Large intestine (tissue), 3 donors: Measurements from ENCODE around the gene NUMBL. TPM values are rescaled to one million over a fixed set of nuclear protein-coding genes. Genes with fewer than 3 reads are reported as not detected.

Source experiments
- DNase-seq, 2 donors: peaks; one replicate each; pipeline versions ENCODE4 v3.0.0 to v3.0.0-alpha.2; 2013
- H3K27ac ChIP-seq: one replicate; pipeline ENCODE4 v1.5.1; 2013; ENCODE audit warnings: low read length
- H3K27me3 ChIP-seq: 2 replicates; pipeline ENCODE4 v1.6.1; 2013; ENCODE audit warnings: low read length; ENCODE audit not compliant: control insufficient read depth, insufficient read depth
- H3K36me3 ChIP-seq: 2 replicates; pipeline ENCODE4 v1.6.1; 2013; ENCODE audit warnings: low read length; ENCODE audit not compliant: control insufficient read depth, insufficient read depth
- H3K4me1 ChIP-seq: one replicate; pipeline ENCODE4 v1.6.1; 2013; ENCODE audit warnings: low read length; ENCODE audit not compliant: control insufficient read depth, insufficient read depth
- H3K4me3 ChIP-seq: one replicate; pipeline ENCODE4 v1.5.1; 2013; ENCODE audit warnings: low read length
- H3K9me3 ChIP-seq: one replicate; pipeline ENCODE4 v1.6.1; 2013; ENCODE audit warnings: mild to moderate bottlenecking, low read depth, low read length, moderate library complexity; ENCODE audit not compliant: control insufficient read depth
- WGBS: methylation state at CpG from one replicate; pipeline ENCODE4 v1.1.5; 2013; ENCODE audit warnings: low lambda C conversion rate; ENCODE audit not compliant: insufficient coverage; 5-methylcytosine and 5-hydroxymethylcytosine counted together
- polyA plus RNA-seq: library from polyadenylated mRNA; unstranded; fragments of 120-200 nt; gene quantifications from one replicate; pipeline ENCODE4 v1.2.1, GENCODE V29; 2013

Gene NUMBL
- polyA plus RNA-seq, 1 donor, result 16.3 TPM

- no peaks in the 10 kb centered on the region for H3K27me3 ChIP-seq
- WGBS, result no CpG with 5 or more reads among the region's 18 CpGs
- DNase-seq, result no peak
- H3K27ac ChIP-seq, result no peak overlapping the region
- H3K4me3 ChIP-seq, result no peak overlapping the region
- peaks cover 48% of the 10 kb centered on the region for H3K36me3 ChIP-seq
- H3K4me1 ChIP-seq, result no peaks in the 10 kb centered on the region
- H3K9me3 ChIP-seq, result no peaks in the 10 kb centered on the region
These were observed 8.0 kb downstream of the NUMBL start for GRCh38 chr19:40682431-40682964.

GRCh38 chr19:40681039-40681438 is 9.4 kb downstream of the NUMBL start:
- Histone ChIP-seq H3K36me3 (peaks cover 55% of the 10 kb centered on the region), H3K4me3 (no peak overlapping the region), H3K27ac (no peak overlapping the region), H3K9me3 (peaks cover 2% of the 10 kb centered on the region), H3K4me1 (no peaks in the 10 kb centered on the region), H3K27me3 (no peaks in the 10 kb centered on the region)
- no peak for DNase-seq
- 80% methylated on average over 1 of the region's 4 CpGs for WGBS

GRCh38 chr19:40677156-40677555 is 13.3 kb downstream of the NUMBL start:
- no CpG with 5 or more reads among the region's 23 CpGs for WGBS
- H3K9me3 ChIP-seq, result peaks cover 2% of the 10 kb centered on the region
- no peaks in the 10 kb centered on the region for H3K4me1 ChIP-seq
- H3K27me3 ChIP-seq, result no peaks in the 10 kb centered on the region
- DNase-seq, result no peak
- H3K36me3 ChIP-seq, result peaks cover 60% of the 10 kb centered on the region
- H3K4me3 ChIP-seq, result no peak overlapping the region
- H3K27ac ChIP-seq, result no peak overlapping the region

GRCh38 chr19:40674291-40674690 is 16.2 kb downstream of the NUMBL start:
- H3K27me3 ChIP-seq, result no peaks in the 10 kb centered on the region
- DNase-seq, result no peak
- H3K27ac ChIP-seq, result no peak overlapping the region
- peaks cover 72% of the 10 kb centered on the region for H3K36me3 ChIP-seq
- no CpG with 5 or more reads among the region's 3 CpGs for WGBS
- H3K9me3 ChIP-seq, result peaks cover 6% of the 10 kb centered on the region
- H3K4me1 ChIP-seq, result no peaks in the 10 kb centered on the region
- H3K4me3 ChIP-seq, result no peak overlapping the region

- H3K36me3 ChIP-seq, result peaks cover 76% of the 10 kb centered on the region
- WGBS, result no CpG with 5 or more reads among the region's 11 CpGs
- no peak overlapping the region for H3K4me3 ChIP-seq
These were observed 17.1 kb downstream of the NUMBL start for GRCh38 chr19:40673397-40673796.

GRCh38 chr19:40672573-40673299 is 17.7 kb downstream of the NUMBL start:
- H3K4me1 ChIP-seq, result no peaks in the 10 kb centered on the region
- no peak for DNase-seq
- no peaks in the 10 kb centered on the region for H3K27me3 ChIP-seq
- 97% methylated on average over 4 of the region's 7 CpGs for WGBS
- H3K27ac ChIP-seq, result no peak overlapping the region
- peaks cover 6% of the 10 kb centered on the region for H3K9me3 ChIP-seq
- H3K4me3 ChIP-seq, result no peak overlapping the region
- H3K36me3 ChIP-seq, result peaks cover 76% of the 10 kb centered on the region

More at GRCh38 chr19:40673397-40673796, 17.1 kb downstream of the NUMBL start:
- H3K27ac ChIP-seq, result no peak overlapping the region
- peaks cover 6% of the 10 kb centered on the region for H3K9me3 ChIP-seq
- H3K27me3 ChIP-seq, result no peaks in the 10 kb centered on the region
- H3K4me1 ChIP-seq, result no peaks in the 10 kb centered on the region
- no peak for DNase-seq

GRCh38 chr19:40672038-40672437 is 18.4 kb downstream of the NUMBL start:
- Histone ChIP-seq H3K4me3 (no peak overlapping the region), H3K4me1 (peaks cover under 1% of the 10 kb centered on the region), H3K27me3 (no peaks in the 10 kb centered on the region), H3K27ac (no peak overlapping the region), H3K36me3 (peaks cover 72% of the 10 kb centered on the region), H3K9me3 (peaks cover 4% of the 10 kb centered on the region)
- no peak for DNase-seq
- WGBS, result no CpG with 5 or more reads among the region's 2 CpGs

GRCh38 chr19:40671404-40671803 is 19.0 kb downstream of the NUMBL start:
- no peak for DNase-seq
- Histone ChIP-seq H3K4me1 (peaks cover 5% of the 10 kb centered on the region), H3K27me3 (no peaks in the 10 kb centered on the region), H3K27ac (no peak overlapping the region), H3K36me3 (peaks cover 73% of the 10 kb centered on the region), H3K4me3 (no peak overlapping the region), H3K9me3 (peaks cover 3% of the 10 kb centered on the region)
- no CpG with 5 or more reads among the region's 9 CpGs for WGBS

- H3K36me3 ChIP-seq, result peaks cover 64% of the 10 kb centered on the region
- WGBS, result no CpG with 5 or more reads among the region's 7 CpGs
These were observed 21.3 kb downstream of the NUMBL start for GRCh38 chr19:40668991-40669614.

GRCh38 chr19:40667602-40668001 is 22.8 kb downstream of the NUMBL start:
- Histone ChIP-seq H3K4me1 (peaks cover 9% of the 10 kb centered on the region), H3K9me3 (peaks cover 3% of the 10 kb centered on the region), H3K27ac (no peak overlapping the region), H3K4me3 (no peak overlapping the region), H3K27me3 (peaks cover 9% of the 10 kb centered on the region), H3K36me3 (peaks cover 49% of the 10 kb centered on the region)
- DNase-seq, result no peak
- no CpG with 5 or more reads among the region's 14 CpGs for WGBS

More at GRCh38 chr19:40668991-40669614, 21.3 kb downstream of the NUMBL start:
- Histone ChIP-seq H3K27me3 (peaks cover under 1% of the 10 kb centered on the region), H3K27ac (no peak overlapping the region), H3K4me3 (no peak overlapping the region), H3K9me3 (peaks cover 3% of the 10 kb centered on the region), H3K4me1 (peaks cover 5% of the 10 kb centered on the region)
- DNase-seq, result no peak
